B cell (primary cell): ENCODE results near the gene KIF26B. TPM values are rescaled to one million over a fixed set of nuclear protein-coding genes. Genes with fewer than 3 reads are reported as not detected.

Experiments
- ATAC-seq: fragments of 200-7000 bp; cut with Tn5 transposase; one replicate; pipeline ENCODE4 v1.10.0; 2021; ENCODE audit warnings: low read depth, mild to moderate bottlenecking, moderate number of reproducible peaks, moderate library complexity
- CTCF ChIA-PET: fragments of 350-600 bp; sonication (Branson Sonifier 250); formaldehyde crosslinking; loops from one replicate; lab custom pipeline; 2021; ENCODE audit warnings: antibody characterized with exemption, inconsistent platforms; lab: Charles Lee
- POLR2A ChIA-PET: fragments of 350-600 bp; sonication (Branson Sonifier 250); formaldehyde crosslinking; loops from one replicate; lab custom pipeline; 2021; ENCODE audit warnings: antibody characterized with exemption; lab: Charles Lee
- DNase-seq: peaks from one replicate; pipeline ENCODE4 v3.0.0; 2013
- H2AFZ ChIP-seq: 2 replicates; pipeline ENCODE4 v1.6.1; 2012; ENCODE audit warnings: mild to moderate bottlenecking, low read depth, low read length; ENCODE audit not compliant: insufficient read depth, poor library complexity, severe bottlenecking
- H3K27ac ChIP-seq, 2 donors: 1 replicate in 1 of 2; 2 replicates in 1 of 2; pipeline ENCODE4 v1.5.1; 2012 to 2013; ENCODE audit warnings: low read length in 2 of 2, mild to moderate bottlenecking in 2 of 2, moderate library complexity in 1 of 2
- H3K27me3 ChIP-seq, 4 experiments: fragments of 200-600 bp in 1 of 4; sonication (generic) in 1 of 4; replicated peaks in 1 of 4; 1 replicate in 2 of 4; 2 replicates in 2 of 4; pipeline versions ENCODE4 v1.6.1 to v1.7.0; 2013 to 2016; ENCODE audit warnings: low read length in 3 of 4, mild to moderate bottlenecking in 2 of 4, mixed read lengths in 1 of 4, moderate library complexity in 1 of 4; ENCODE audit not compliant: insufficient read depth in 4 of 4, control insufficient read depth in 3 of 4; ENCODE audit errors: control extremely low read depth in 1 of 4
- H3K36me3 ChIP-seq, 2 experiments: replicated peaks in 1 of 2; 1 replicate in 1 of 2; 2 replicates in 1 of 2; pipeline versions ENCODE4 v1.6.1 to v1.7.1; 2013; ENCODE audit warnings: low read length in 1 of 2; ENCODE audit not compliant: insufficient read depth in 2 of 2, control insufficient read depth in 1 of 2; ENCODE audit errors: control extremely low read depth in 1 of 2, extremely low read depth in 1 of 2
- H3K4me1 ChIP-seq, 2 donors: fragments of 200-600 bp in 1 of 2; sonication (generic) in 1 of 2; 1 replicate in 1 of 2; 2 replicates in 1 of 2; pipeline versions ENCODE4 v1.5.1 to v1.6.1; 2013 to 2017; ENCODE audit warnings: low read length in 2 of 2; ENCODE audit not compliant: control insufficient read depth in 2 of 2, insufficient read depth in 2 of 2
- H3K4me2 ChIP-seq: replicated peaks from 2 replicates; pipeline ENCODE3; 2012; ENCODE audit warnings: mild to moderate bottlenecking, low read depth, low read length; ENCODE audit not compliant: poor library complexity, severe bottlenecking
- H3K4me3 ChIP-seq, 5 experiments: fragments of 200-600 bp in 1 of 5; sonication (generic) in 1 of 5; 1 replicate in 3 of 5; 2 replicates in 2 of 5; pipeline versions ENCODE4 v1.5.1 to v1.7.0; 2011 to 2016; ENCODE audit warnings: low read length in 4 of 5, mild to moderate bottlenecking in 4 of 5, low read depth in 2 of 5, control low read depth in 1 of 5, moderate library complexity in 1 of 5; ENCODE audit not compliant: insufficient read depth in 1 of 5; ENCODE audit errors: control extremely low read depth in 1 of 5, extremely low read depth in 1 of 5
- H3K79me2 ChIP-seq: fragments of 200-600 bp; sonication (generic); one replicate; pipeline ENCODE4 v1.6.0; 2016; ENCODE audit warnings: low read length; ENCODE audit not compliant: control insufficient read depth, insufficient read depth
- H3K9ac ChIP-seq: fragments of 200-600 bp; sonication (generic); 2 replicates; pipeline ENCODE4 v1.6.1; 2017; ENCODE audit warnings: mild to moderate bottlenecking, low read length, moderate library complexity
- H3K9me3 ChIP-seq, 3 donors: one replicate each; pipeline versions ENCODE4 v1.6.1 to v1.7.1; 2013; ENCODE audit warnings: low read length in 2 of 3; ENCODE audit not compliant: control insufficient read depth in 2 of 3, insufficient read depth in 1 of 3; ENCODE audit errors: control extremely low read depth in 1 of 3
- H4K20me1 ChIP-seq: 2 replicates; pipeline ENCODE4 v1.6.0; 2012; ENCODE audit warnings: mild to moderate bottlenecking, low read length; ENCODE audit not compliant: insufficient read depth, control insufficient read depth, poor library complexity, severe bottlenecking
- H3K27ac Mint-ChIP-seq: one replicate; pipeline ENCODE4 v1.8.0; 2021; ENCODE audit warnings: mixed read lengths
- H3K27me3 Mint-ChIP-seq: one replicate; pipeline ENCODE4 v1.8.0; 2021; ENCODE audit warnings: mixed read lengths
- H3K4me1 Mint-ChIP-seq: one replicate; pipeline ENCODE4 v1.8.0; 2021; ENCODE audit warnings: mixed read lengths
- H3K4me3 Mint-ChIP-seq: one replicate; pipeline ENCODE4 v1.8.0; 2021; ENCODE audit warnings: mixed read lengths
- H3K9me3 Mint-ChIP-seq: one replicate; pipeline ENCODE4 v1.8.0; 2022; ENCODE audit warnings: mixed read lengths; ENCODE audit not compliant: insufficient read depth
- CTCF ChIP-seq: fragments of 200-600 bp; IDR thresholded peaks from one replicate; pipeline ENCODE4 v1.8.0; 2022; ENCODE audit warnings: antibody characterized with exemption, mild to moderate bottlenecking
- EZH2 ChIP-seq: IDR thresholded peaks from 2 replicates; pipeline ENCODE4 v1.6.1; 2012; ENCODE audit warnings: borderline replicate concordance, low read depth, mild to moderate bottlenecking, moderate library complexity, low read length; ENCODE audit not compliant: insufficient read depth, poor library complexity, severe bottlenecking
- WGBS: methylation state at CpG from one replicate; pipeline ENCODE4 v1.1.5; 2013; ENCODE audit warnings: missing lambda C conversion rate; ENCODE audit not compliant: insufficient coverage; 5-methylcytosine and 5-hydroxymethylcytosine counted together
- intact Hi-C: fragments of 100-400 bp; cut with micrococcal nuclease; formaldehyde crosslinking; loops from one replicate; pipeline ENCODE4 v1.10.0; 2022
- polyA plus RNA-seq: library from polyadenylated mRNA; depleted of rRNA; stranded (reverse); fragments of >200 nt; gene quantifications from 2 replicates; pipeline ENCODE4 v1.2.3, GENCODE V29; 2012
- total RNA-seq, 2 donors: library from RNA; stranded (reverse); fragments of 120-200 nt in 1 of 2; gene quantifications; 1 replicate in 1 of 2; 2 replicates in 1 of 2; pipeline versions ENCODE4 v1.2.3 to v1.2.4, GENCODE V29; 2013 to 2022

The KIF26B gene
- total and polyA plus RNA-seq, 2 donors (not counting 1 experiment from before 2014, with no cell fraction given), result 0.62 TPM; not detected in 1

DNA sequence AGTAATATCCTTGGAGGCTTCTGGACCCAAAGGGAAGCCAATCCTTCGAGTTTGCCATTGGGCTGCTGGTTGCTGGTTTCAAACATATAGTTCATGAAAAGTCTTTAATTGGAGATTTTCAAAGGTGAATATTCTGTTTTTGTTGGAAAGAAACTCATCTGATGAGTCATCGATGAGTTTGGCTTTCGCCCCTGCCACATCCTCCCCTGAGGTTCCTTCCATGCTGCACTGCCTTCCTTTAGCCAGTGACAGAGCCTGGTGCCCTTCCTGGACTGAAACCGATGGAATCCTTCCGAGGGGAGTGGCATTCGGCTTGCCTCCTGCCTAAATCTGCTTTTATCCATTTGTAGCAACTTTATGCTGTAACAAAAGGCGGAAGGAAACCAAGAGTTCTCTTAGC is 550.0 kb downstream of the KIF26B start:
- WGBS, result 81% methylated on average over 4 of the region's 7 CpGs
- Histone ChIP-seq H3K4me1 (peaks cover 4 to 5% of the 10 kb centered on the region in 2 donors), H3K9me3 (peaks cover 0 to 5% (median 0%) of the 10 kb centered on the region in 3 donors), H3K36me3 (no peaks in the 10 kb centered on the region), H3K27ac (no peak overlapping the region), H3K79me2 (no peaks in the 10 kb centered on the region), H3K4me3 (no peak overlapping the region), H4K20me1 (no peaks in the 10 kb centered on the region), H3K27me3 (peaks cover 0 to 2% (median 0%) of the 10 kb centered on the region in 4 experiments), H2AFZ (no peak overlapping the region), H3K4me2 (no peak overlapping the region), H3K9ac (no peak overlapping the region)
- H3K27me3 Mint-ChIP-seq, result no peaks in the 10 kb centered on the region
- no peak for DNase-seq
- H3K4me3 Mint-ChIP-seq, result no peak overlapping the region
- H3K27ac Mint-ChIP-seq, result no peak overlapping the region
- no peak for ATAC-seq
- intact Hi-C loops, result no loop called here
- TF ChIP-seq CTCF (no peak), EZH2 (no peak)
- no peaks in the 10 kb centered on the region for H3K9me3 Mint-ChIP-seq
- POLR2A ChIA-PET, result no interaction called here
- CTCF ChIA-PET, result no interaction called here
- H3K4me1 Mint-ChIP-seq, result peaks cover 5% of the 10 kb centered on the region

GRCh38 chr1:245707941-245708340 is 553.2 kb downstream of the KIF26B start:
- H3K9me3 Mint-ChIP-seq, result no peaks in the 10 kb centered on the region

More at GRCh38 chr1:245707941-245708340, 553.2 kb downstream of the KIF26B start:
- no peak overlapping the region for H3K9ac ChIP-seq
- H3K4me3 ChIP-seq, result no peak overlapping the region
- no peak for ATAC-seq
- no peak overlapping the region for H2AFZ ChIP-seq
- no peak for DNase-seq
- Mint-ChIP-seq H3K27me3 (peaks cover 4% of the 10 kb centered on the region), H3K27ac (no peak overlapping the region), H3K4me3 (no peak overlapping the region), H3K4me1 (no peaks in the 10 kb centered on the region)
- intact Hi-C loops, result no loop called here
- no peak overlapping the region for H3K27ac ChIP-seq
- H3K27me3 ChIP-seq, result peaks cover 0 to 2% (median 0%) of the 10 kb centered on the region in 4 experiments
- POLR2A ChIA-PET, result no interaction called here
- no peak overlapping the region for H3K4me2 ChIP-seq
- CTCF ChIA-PET, result no interaction called here
- peaks cover 0 to 4% of the 10 kb centered on the region in 2 donors for H3K4me1 ChIP-seq
- H4K20me1 ChIP-seq, result no peaks in the 10 kb centered on the region
- no peaks in the 10 kb centered on the region for H3K36me3 ChIP-seq
- no peaks in the 10 kb centered on the region for H3K9me3 ChIP-seq
- WGBS, result 95% methylated on average over 5 of the region's 5 CpGs
- H3K79me2 ChIP-seq, result no peaks in the 10 kb centered on the region
- TF ChIP-seq EZH2, result no peak
- no peak for TF ChIP-seq CTCF
